Stomach smooth muscle (tissue), 2 donors: ENCODE measurements around the gene FDX1.

Source experiments
- H3K27ac ChIP-seq: one replicate; pipeline ENCODE4 v1.7.0; 2013; ENCODE audit warnings: mild to moderate bottlenecking, low read length, inconsistent platforms
- H3K27me3 ChIP-seq, 2 donors: one replicate each; pipeline ENCODE4 v1.7.0; 2013; ENCODE audit warnings: low read length in 2 of 2; ENCODE audit not compliant: insufficient read depth in 2 of 2, control insufficient read depth in 1 of 2
- H3K36me3 ChIP-seq, 2 donors: one replicate each; pipeline ENCODE4 v1.7.0; 2013; ENCODE audit warnings: low read length in 2 of 2; ENCODE audit not compliant: control insufficient read depth in 2 of 2, insufficient read depth in 2 of 2
- H3K4me1 ChIP-seq: one replicate; pipeline ENCODE4 v1.7.0; 2013; ENCODE audit warnings: low read length; ENCODE audit not compliant: control insufficient read depth, insufficient read depth
- H3K4me3 ChIP-seq, 2 donors: one replicate each; pipeline ENCODE4 v1.7.0; 2013; ENCODE audit warnings: low read length in 2 of 2
- H3K9ac ChIP-seq, 2 donors: one replicate each; pipeline ENCODE4 v1.7.0; 2013; ENCODE audit warnings: low read length in 2 of 2, mild to moderate bottlenecking in 1 of 2
- H3K9me3 ChIP-seq, 2 donors: one replicate each; pipeline ENCODE4 v1.7.0; 2013; ENCODE audit warnings: low read length in 2 of 2; ENCODE audit not compliant: control insufficient read depth in 2 of 2
- donor health status: healthy.
- donor health status: Pancreatic carcinoma.

FDX1 gene

DNA sequence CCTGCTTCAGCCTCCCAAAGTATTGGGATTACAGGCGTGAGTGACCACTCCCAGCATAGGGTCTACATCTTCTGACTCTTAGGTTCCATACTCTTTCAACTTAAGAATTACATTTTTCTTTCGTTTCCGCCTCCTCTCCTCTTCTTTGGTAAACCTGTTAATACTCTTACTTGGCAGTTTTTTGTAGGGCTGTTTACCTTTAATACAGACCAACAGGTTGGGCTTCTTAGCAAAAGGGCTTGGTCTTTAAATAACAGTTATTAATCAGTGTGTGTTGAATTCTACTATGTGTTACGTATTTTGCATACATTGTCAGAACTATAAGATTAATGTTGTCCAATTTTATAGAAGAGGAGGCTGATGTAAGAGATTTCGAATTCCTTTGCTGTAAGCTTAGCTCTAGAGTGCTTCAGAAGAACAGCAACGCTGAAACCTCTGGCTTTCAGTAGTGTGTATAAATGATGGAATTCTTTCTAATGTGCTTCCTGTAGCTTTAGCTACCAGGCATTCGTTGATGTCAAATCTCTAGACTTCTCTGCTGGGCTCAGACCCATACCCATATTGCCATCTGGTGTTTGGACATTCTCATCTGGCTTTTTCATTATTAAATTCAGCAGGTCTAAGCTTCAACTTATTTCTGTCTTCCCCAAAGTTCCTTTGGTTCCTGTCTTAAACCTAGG, 3.1 kb downstream of the FDX1 start:
- H3K4me1 ChIP-seq: no peaks in the 10 kb centered on the region
- peaks cover 0 to 3% of the 10 kb centered on the region in 2 donors for H3K36me3 ChIP-seq
- no peaks in the 10 kb centered on the region for H3K9me3 ChIP-seq
- H3K27ac ChIP-seq: no peak overlapping the region
- no peak overlapping the region for H3K9ac ChIP-seq
- no peaks in the 10 kb centered on the region for H3K27me3 ChIP-seq
- H3K4me3 ChIP-seq: no peak overlapping the region

- Histone ChIP-seq H3K9ac (no peak overlapping the region), H3K4me1 (no peaks in the 10 kb centered on the region), H3K9me3 (no peaks in the 10 kb centered on the region), H3K27ac (no peak overlapping the region), H3K27me3 (no peaks in the 10 kb centered on the region), H3K36me3 (peaks cover 0 to 4% of the 10 kb centered on the region in 2 donors), H3K4me3 (no peak overlapping the region)
Observed at GRCh38 chr11:110433393-110434333, 3.9 kb downstream of the FDX1 start.

DNA sequence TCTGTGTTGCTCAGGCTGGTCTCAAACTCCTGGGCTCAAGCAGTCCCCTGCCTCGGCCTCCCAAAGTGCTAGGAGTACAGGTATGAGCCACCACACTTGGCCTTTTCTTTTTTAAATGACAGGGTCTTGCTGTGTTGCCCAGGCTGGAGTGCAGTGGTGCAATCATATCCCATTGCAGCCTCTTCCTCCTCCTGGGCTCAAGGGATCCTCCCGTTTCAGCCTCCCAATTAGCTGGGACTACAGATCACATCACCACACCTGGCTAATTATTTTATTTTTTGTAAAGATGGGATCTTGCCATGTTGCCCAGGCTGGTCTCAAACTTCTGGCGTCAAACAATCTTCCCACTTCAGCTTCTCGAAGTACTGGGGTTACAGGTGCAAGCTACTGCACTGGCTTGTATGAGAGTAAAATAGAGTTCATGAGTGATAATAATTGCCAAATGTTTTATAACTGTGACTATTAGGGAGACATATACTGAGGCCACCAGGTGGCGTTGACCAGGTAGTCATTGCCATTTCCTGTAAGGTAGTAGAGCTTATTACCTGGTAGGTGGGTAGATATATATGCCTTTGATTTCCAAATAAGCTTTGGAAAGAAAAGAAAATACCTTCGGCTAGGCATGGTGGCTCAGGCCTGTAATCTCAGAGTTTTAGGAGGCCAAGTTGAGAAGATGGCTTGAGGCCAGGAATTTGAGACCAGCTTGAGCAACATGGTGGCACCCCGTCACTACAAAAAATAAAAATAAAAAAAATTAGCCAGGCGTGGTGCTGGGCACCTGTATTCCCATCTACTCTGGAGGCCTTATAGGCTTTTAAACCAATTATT, 5.4 kb downstream of the FDX1 start:
- Histone ChIP-seq H3K9me3 (no peaks in the 10 kb centered on the region), H3K9ac (no peak overlapping the region), H3K36me3 (peaks cover 0 to 4% of the 10 kb centered on the region in 2 donors), H3K27me3 (no peaks in the 10 kb centered on the region), H3K27ac (no peak overlapping the region), H3K4me3 (no peak overlapping the region), H3K4me1 (no peaks in the 10 kb centered on the region)

GRCh38 chr11:110435780-110436717, 6.3 kb downstream of the FDX1 start:
- Histone ChIP-seq H3K4me1 (no peaks in the 10 kb centered on the region), H3K27ac (no peak overlapping the region), H3K9ac (no peak overlapping the region), H3K27me3 (no peaks in the 10 kb centered on the region), H3K4me3 (no peak overlapping the region), H3K36me3 (peaks cover 3 to 4% of the 10 kb centered on the region in 2 donors), H3K9me3 (no peaks in the 10 kb centered on the region)

DNA sequence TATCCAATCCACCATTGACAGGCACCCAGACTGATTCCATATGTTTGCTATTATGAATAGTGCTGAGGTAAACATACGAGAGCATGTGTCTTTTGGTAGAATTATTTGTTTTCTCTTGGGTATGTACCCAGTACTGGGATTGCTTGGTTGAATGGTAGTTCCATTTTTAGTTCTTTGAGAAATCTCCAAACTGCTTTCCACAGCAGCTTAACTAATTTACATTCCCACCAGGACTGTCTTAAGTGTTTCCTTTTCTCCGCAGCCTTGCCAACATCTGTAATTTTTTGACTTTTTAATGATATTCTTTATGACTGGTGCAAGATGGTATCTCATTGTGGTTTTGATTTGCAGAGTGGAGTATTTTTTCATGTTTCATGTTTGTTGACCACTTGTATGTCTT, 8.3 kb downstream of the FDX1 start:
- Histone ChIP-seq H3K9me3 (no peaks in the 10 kb centered on the region), H3K4me1 (no peaks in the 10 kb centered on the region), H3K27me3 (no peaks in the 10 kb centered on the region), H3K36me3 (peaks cover 7 to 8% of the 10 kb centered on the region in 2 donors), H3K27ac (no peak overlapping the region), H3K9ac (no peak overlapping the region), H3K4me3 (no peak overlapping the region)

DNA sequence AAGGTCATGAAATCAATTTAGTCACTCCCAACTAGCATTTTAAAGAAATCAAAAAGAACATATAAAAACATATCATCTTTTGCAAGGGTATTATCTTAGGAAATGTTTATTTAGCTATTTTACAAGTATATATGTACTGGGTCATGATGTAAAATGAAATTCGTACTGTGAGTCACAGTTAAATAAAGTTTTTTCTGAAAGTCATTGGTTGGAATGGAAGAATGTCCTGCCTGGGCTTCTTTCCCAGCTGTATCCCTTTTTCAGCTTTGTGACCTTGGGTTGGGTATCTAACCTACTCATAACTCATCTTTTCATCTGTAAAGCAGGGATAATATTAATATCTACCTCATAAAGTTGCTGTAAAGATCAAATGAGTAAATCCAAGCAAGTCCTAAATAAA, 15.7 kb downstream of the FDX1 start:
- H3K27ac ChIP-seq: no peak overlapping the region
- H3K4me3 ChIP-seq: no peak overlapping the region
- H3K36me3 ChIP-seq: peaks cover 4 to 7% of the 10 kb centered on the region in 2 donors
- no peaks in the 10 kb centered on the region for H3K9me3 ChIP-seq
- H3K9ac ChIP-seq: no peak overlapping the region
- no peaks in the 10 kb centered on the region for H3K27me3 ChIP-seq
- no peaks in the 10 kb centered on the region for H3K4me1 ChIP-seq

- H3K27ac ChIP-seq: no peak overlapping the region
- no peak overlapping the region for H3K4me3 ChIP-seq
- no peak overlapping the region for H3K9ac ChIP-seq
- no peaks in the 10 kb centered on the region for H3K9me3 ChIP-seq
- H3K36me3 ChIP-seq: peaks cover 4% of the 10 kb centered on the region in 2 donors
- no peaks in the 10 kb centered on the region for H3K27me3 ChIP-seq
- H3K4me1 ChIP-seq: no peaks in the 10 kb centered on the region
Observed at GRCh38 chr11:110446061-110446460, 16.3 kb downstream of the FDX1 start.

DNA sequence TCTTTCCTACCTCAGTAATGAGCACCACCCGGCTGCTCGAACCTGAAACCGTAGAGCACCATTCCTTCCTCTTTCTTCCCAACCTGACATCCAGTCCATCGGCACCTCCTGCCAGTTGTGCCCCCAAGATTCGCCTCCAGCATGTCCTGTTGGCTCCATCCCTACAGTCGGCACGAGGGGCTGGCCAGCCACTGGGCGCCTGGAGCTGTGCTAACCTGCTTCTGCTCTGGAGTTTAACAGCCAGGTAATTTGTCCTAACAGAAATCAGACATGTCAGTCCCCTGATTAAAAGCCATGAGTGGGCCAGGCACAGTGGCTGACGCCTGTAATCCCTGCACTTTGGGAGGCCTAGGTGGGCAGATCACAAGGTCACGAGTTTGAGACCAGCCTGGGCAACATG, 16.8 kb downstream of the FDX1 start:
- Histone ChIP-seq H3K9me3 (no peaks in the 10 kb centered on the region), H3K4me1 (no peaks in the 10 kb centered on the region), H3K36me3 (peaks cover 4% of the 10 kb centered on the region in 2 donors), H3K4me3 (no peak overlapping the region), H3K27ac (no peak overlapping the region), H3K27me3 (no peaks in the 10 kb centered on the region), H3K9ac (no peak overlapping the region)

GRCh38 chr11:110447343-110447742, 17.6 kb downstream of the FDX1 start:
- H3K9ac ChIP-seq: no peak overlapping the region
- H3K4me1 ChIP-seq: no peaks in the 10 kb centered on the region
- H3K36me3 ChIP-seq: peaks cover 4% of the 10 kb centered on the region in 2 donors
- H3K27me3 ChIP-seq: no peaks in the 10 kb centered on the region
- H3K4me3 ChIP-seq: no peak overlapping the region
- H3K9me3 ChIP-seq: no peaks in the 10 kb centered on the region
- no peak overlapping the region for H3K27ac ChIP-seq
